Astrocyte of the cerebellum (primary cell): ENCODE data around the gene HSD17B2.
"Not testable (repeated sequence)": the region's sequence is repeated elsewhere in the genome, so short reads cannot be mapped to it uniquely, and the experiment has no call there.

Experiments
- DNase-seq: peaks from one replicate; pipeline ENCODE4 v3.0.0-alpha.2; 2011; ENCODE audit warnings: low read depth
- H3K4me3 ChIP-seq: 2 replicates; pipeline ENCODE4 v1.5.1; 2011; ENCODE audit warnings: mild to moderate bottlenecking, low read depth, low read length, moderate library complexity
- CTCF ChIP-seq: IDR thresholded peaks from 2 replicates; pipeline ENCODE4 v1.5.1; 2012; ENCODE audit warnings: low read length, low read depth, moderate library complexity, mild to moderate bottlenecking; ENCODE audit errors: missing control alignments
- in situ Hi-C: cut with HindIII; loops from 2 replicates; pipeline ENCODE4 v1.10.0; 2017; ENCODE audit warnings: low sequenced_read_pairs

Gene HSD17B2

DNA sequence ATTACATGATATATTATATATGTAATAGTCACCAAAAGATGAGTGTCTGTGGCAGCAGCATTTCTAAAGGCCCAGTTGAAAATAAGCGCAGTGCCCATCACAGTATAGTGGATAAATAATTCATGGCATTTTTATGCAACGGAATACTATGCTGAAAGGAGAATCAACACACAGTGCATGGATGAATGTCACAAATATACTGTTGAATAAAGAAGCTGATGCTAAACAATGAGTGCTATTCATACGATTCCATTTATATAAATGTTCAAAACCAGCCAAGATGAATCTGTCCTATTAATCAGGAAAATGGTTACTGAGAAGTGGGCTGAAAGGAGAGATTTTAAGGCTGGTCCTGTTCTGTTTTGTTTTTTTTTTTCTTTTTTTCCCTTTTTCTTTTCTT, 61.6 kb downstream of the HSD17B2 start:
- no peak for TF ChIP-seq CTCF
- in situ Hi-C loops = no loop called here
- DNase-seq = no peak
- H3K4me3 ChIP-seq = no peak overlapping the region

DNA sequence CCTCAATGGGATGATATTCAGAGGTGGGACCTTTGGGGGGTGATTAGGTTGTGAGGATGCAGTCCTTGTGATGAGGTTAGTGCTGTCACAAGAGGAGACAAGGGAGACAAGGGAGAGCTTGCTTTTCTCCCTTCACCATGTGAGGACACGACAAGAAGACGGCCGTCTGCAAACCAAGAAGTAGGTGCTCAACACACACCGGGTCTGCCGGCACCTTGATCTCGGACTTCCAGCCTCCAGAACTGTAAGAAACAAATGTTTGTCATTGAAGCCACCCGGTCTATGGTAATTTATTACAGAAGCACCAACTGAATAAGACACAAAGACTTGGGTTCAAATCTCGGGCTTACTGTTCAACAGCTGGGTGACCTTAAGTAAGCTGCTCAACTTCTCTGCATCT, 70.1 kb downstream of the HSD17B2 start:
- no peak for TF ChIP-seq CTCF
- in situ Hi-C loops = no loop called here
- DNase-seq = no peak
- H3K4me3 ChIP-seq = no peak overlapping the region

DNA sequence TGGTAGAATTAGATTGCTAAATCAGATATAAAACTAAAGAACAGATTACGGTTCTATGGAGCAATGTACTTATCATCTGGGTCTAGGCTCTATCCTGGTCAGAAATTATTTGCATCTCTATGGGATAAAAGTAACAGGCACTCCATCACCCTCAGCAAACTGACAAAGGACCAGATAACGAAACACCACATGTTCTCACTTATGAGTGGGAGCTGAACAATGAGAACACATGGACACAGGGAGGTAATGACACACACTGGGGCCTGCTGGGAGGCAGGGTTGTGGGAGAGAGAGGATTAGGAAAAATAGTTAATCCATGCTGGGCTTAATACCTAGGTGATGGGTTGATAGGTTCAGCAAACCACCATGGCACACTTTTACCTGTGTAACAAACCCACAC, 73.0 kb downstream of the HSD17B2 start:
- no peak for TF ChIP-seq CTCF
- DNase-seq = no peak
- in situ Hi-C loops = no loop called here
- no peak overlapping the region for H3K4me3 ChIP-seq

- no peak overlapping the region for H3K4me3 ChIP-seq
- no peak for DNase-seq
- TF ChIP-seq CTCF = no peak
- in situ Hi-C loops = no loop called here
Observed at GRCh38 chr16:82108774-82109173, 73.7 kb downstream of the HSD17B2 start.

GRCh38 chr16:82109266-82109665, 74.2 kb downstream of the HSD17B2 start:
- DNase-seq, in situ Hi-C loops, H3K4me3 ChIP-seq: not testable (repeated sequence)

DNA sequence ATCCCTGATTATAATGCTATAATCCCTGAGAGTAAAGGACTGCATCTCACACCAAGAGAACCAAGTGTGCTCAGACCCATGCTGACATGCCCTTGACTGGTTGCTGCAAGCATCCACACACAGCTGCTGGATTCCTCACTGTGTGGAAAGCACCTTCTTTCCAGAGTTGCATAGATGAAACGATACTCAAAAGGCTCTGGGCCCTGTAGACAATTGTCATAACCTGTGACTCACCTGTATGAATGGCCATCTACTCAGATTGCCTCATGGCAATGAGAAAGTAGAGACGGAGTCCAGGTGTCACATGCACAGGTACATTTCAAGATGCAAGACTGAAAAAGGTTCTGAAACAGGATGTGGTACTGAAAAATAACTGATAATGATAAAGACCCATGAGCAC, 76.9 kb downstream of the HSD17B2 start:
- TF ChIP-seq CTCF = no peak
- in situ Hi-C loops = no loop called here
- no peak for DNase-seq
- H3K4me3 ChIP-seq = no peak overlapping the region

- in situ Hi-C loops = no loop called here
- DNase-seq = no peak
- no peak for TF ChIP-seq CTCF
- H3K4me3 ChIP-seq = no peak overlapping the region
Observed at GRCh38 chr16:82113741-82114140, 78.7 kb downstream of the HSD17B2 start.
